ENCODE data around the gene WNT3. TPM values are rescaled to one million over a fixed set of nuclear protein-coding genes. Genes with fewer than 3 reads are reported as not detected.

WNT3 gene
- total RNA-seq, 4 donors from 2014 or later = 0.21 to 0.90 (median 0.73) TPM

DNA sequence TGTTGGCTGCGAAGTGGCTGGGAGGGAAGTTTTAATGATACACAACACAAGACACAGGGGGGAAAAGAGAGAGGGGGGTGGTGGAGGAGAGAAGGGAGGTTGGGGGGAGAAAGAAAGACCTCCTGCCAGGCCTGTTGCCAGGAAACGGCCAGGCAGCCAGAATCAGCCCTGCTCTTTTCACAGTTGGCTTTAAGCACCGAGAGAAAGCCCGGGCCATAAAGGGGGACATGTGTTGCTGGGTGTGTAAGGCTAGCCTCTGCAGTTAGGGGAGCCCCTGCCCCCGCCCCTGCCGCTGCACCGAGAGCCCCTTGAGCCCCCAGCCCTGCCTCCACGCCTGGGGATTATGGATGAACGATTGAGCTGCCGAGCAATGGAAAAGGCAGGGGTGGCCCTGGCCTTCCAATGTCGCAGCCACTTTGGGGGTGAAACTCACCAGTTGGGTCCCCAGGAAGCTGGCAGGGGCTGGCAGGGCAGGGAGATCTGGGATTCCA, 13.9 kb upstream of the WNT3 start:
- no peak overlapping the region for H3K27ac ChIP-seq
- H3K9me3 ChIP-seq = no peaks in the 10 kb centered on the region
- H3K27me3 ChIP-seq = peaks cover 0 to 28% of the 10 kb centered on the region in 2 donors
- TF ChIP-seq CTCF (IDR thresholded peaks at IDR 0.05) = no peak
- no peak for TF ChIP-seq POLR2A (IDR thresholded peaks at IDR 0.05)
- no peak for TF ChIP-seq EP300 (IDR thresholded peaks at IDR 0.05)
- no peaks in the 10 kb centered on the region for H3K4me1 ChIP-seq
- H3K4me3 ChIP-seq = no peak overlapping the region
- H3K36me3 ChIP-seq = no peaks in the 10 kb centered on the region
- 24 to 50% methylated on average over 11 of the region's 11 CpGs for WGBS, 2 donors
- DNase-seq (ENCODE audit: low spot score in 2 of 2) = no peak

GRCh38 chr17:46831573-46832330, 13.3 kb upstream of the WNT3 start:
- Histone ChIP-seq H3K4me3 (no peak overlapping the region), H3K27ac (no peak overlapping the region), H3K4me1 (no peaks in the 10 kb centered on the region), H3K9me3 (no peaks in the 10 kb centered on the region), H3K36me3 (no peaks in the 10 kb centered on the region), H3K27me3 (peaks cover 0 to 26% of the 10 kb centered on the region in 2 donors)
- 56 to 57% methylated on average over 14 of the region's 14 CpGs for WGBS, 2 donors
- DNase-seq (ENCODE audit: low spot score in 2 of 2) = no peak
- TF ChIP-seq EP300 (IDR thresholded peaks at IDR 0.05) = no peak
- no peak for TF ChIP-seq CTCF (IDR thresholded peaks at IDR 0.05)
- no peak for TF ChIP-seq POLR2A (IDR thresholded peaks at IDR 0.05)

DNA sequence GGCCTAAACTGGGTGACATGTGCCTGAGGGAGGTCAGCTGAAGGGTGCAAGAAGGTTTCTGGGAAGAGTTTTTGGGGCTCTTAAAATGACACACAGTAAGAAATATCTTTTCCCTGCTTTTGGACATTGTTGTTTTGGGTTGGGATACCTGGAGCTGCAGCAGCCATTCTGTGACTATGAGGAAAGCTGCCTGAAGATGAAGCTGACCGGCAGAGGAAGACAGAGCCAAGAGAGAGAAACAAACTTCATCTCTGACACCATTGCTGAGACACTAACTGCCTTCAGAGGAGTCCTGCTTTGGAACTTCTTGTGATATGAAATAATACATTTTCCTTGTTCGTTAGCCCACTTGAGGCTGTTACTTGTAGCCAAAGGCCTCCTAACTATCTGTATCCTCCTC, 8.8 kb upstream of the WNT3 start:
- no peak for TF ChIP-seq EP300 (IDR thresholded peaks at IDR 0.05)
- no peak for TF ChIP-seq CTCF (IDR thresholded peaks at IDR 0.05)
- TF ChIP-seq POLR2A (IDR thresholded peaks at IDR 0.05) = no peak
- no peak for DNase-seq (ENCODE audit: low spot score in 2 of 2)
- no peak overlapping the region for H3K27ac ChIP-seq
- WGBS, 2 donors = 86 to 89% methylated on average over 2 of the region's 2 CpGs
- H3K4me3 ChIP-seq = no peak overlapping the region
- peaks cover 0 to 43% of the 10 kb centered on the region in 2 donors for H3K27me3 ChIP-seq
- H3K4me1 ChIP-seq = no peaks in the 10 kb centered on the region
- H3K36me3 ChIP-seq = no peaks in the 10 kb centered on the region
- no peaks in the 10 kb centered on the region for H3K9me3 ChIP-seq

DNA sequence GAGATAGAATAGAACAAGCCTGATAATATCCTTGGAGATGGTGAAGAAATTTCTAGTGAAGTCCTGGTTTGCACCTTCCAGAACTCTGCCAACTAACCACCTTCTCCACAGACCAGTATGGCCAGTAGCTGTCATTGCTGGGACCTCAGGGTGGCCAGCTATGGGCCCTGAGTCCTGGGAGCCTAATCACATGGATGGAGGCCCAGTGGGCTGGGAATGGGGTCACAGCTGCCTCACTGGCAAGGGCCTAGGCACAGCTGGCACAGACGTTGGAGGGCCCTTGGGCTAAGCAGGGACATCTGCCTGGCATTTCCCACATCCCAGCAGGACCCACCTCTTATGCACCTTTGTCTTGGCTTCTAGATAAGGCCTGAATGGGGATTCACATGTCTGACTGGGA, 7.6 kb upstream of the WNT3 start:
- Histone ChIP-seq H3K4me3 (no peak overlapping the region), H3K9me3 (no peaks in the 10 kb centered on the region), H3K27me3 (peaks cover 0 to 49% of the 10 kb centered on the region in 2 donors), H3K4me1 (peaks cover 0 to 2% (median 0%) of the 10 kb centered on the region in 4 donors), H3K27ac (no peak overlapping the region), H3K36me3 (no peaks in the 10 kb centered on the region)
- no peak for DNase-seq (ENCODE audit: low spot score in 2 of 2)
- no peak for TF ChIP-seq POLR2A (IDR thresholded peaks at IDR 0.05)
- no peak for TF ChIP-seq EP300 (IDR thresholded peaks at IDR 0.05)
- no peak for TF ChIP-seq CTCF (IDR thresholded peaks at IDR 0.05)
- WGBS, 2 donors = 65% methylated on average over 1 of the region's 1 CpG; no CpG with 5 or more reads in 1 of the 2 donors

- no peak overlapping the region for H3K27ac ChIP-seq
- no peak overlapping the region for H3K4me3 ChIP-seq
- no peak for TF ChIP-seq CTCF (IDR thresholded peaks at IDR 0.05)
- no peak for TF ChIP-seq EP300 (IDR thresholded peaks at IDR 0.05)
- H3K9me3 ChIP-seq = no peaks in the 10 kb centered on the region
- WGBS, 2 donors = 81 to 86% methylated on average over 8 of the region's 8 CpGs
- peaks cover 0 to 19% (median 13%) of the 10 kb centered on the region in 4 donors for H3K4me1 ChIP-seq
- DNase-seq (ENCODE audit: low spot score in 2 of 2) = no peak
- no peaks in the 10 kb centered on the region for H3K36me3 ChIP-seq
- H3K27me3 ChIP-seq = peaks cover 0 to 70% of the 10 kb centered on the region in 2 donors
Measured at GRCh38 chr17:46823657-46824056, 5.2 kb upstream of the WNT3 start.
